Activated CD4-positive, CD25-positive, alpha-beta regulatory T cell treated with anti-CD3 and anti-CD28 coated beads, Interleukin-2, amount 50 U/mL, for 24 hours (primary cell): Measurements from ENCODE around the gene SLC16A11.
A peak's percentile ranks its signal among the peaks of the same experiment; 100 is the strongest.

Experiments
- ATAC-seq, 2 donors: fragments of 150-1000 bp; cut with Tn5 transposase; one replicate each; pipeline ENCODE4 v1.10.0; 2021; ENCODE audit warnings: mild to moderate bottlenecking in 1 of 2, moderate library complexity in 1 of 2

Gene SLC16A11

DNA sequence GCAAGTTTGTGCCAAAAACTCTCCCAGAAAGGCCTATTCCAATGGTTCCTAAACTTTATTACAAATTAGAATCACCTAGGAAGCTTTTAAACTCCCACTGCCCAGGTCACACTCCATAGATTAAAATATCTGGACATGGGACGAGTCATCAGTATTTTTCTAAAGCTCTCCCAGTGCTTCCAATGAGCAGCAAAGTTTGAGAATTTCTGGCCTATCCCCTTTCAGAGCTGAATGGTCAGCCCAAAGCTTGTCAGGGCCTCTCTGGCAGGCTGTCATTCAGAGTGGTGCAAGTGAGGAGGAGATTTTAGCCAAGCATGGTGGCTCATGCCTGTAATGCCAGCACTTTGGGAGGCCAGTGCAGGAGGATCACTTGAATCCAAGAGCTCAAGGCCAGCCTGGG is 18.6 kb downstream of the SLC16A11 start:
- no peak for ATAC-seq

DNA sequence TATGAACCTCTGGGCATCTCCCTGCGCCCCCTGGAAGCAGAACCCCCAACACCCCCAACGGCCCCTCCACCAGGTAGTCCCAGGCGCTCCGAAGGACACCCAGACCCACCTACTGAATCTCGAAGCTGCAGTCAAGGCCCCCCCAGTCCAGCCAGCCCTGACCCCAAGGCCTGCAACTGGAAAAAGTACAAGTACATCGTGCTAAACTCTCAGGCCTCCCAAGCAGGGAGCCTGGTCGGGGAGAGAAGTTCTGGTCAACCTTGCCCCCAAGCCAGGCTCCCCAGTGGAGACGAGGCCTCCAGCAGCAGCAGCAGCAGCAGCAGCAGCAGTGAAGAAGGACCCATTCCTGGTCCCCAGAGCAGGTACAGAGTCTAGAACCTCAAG is 19.5 kb downstream of the SLC16A11 start:
- ATAC-seq = no peak

DNA sequence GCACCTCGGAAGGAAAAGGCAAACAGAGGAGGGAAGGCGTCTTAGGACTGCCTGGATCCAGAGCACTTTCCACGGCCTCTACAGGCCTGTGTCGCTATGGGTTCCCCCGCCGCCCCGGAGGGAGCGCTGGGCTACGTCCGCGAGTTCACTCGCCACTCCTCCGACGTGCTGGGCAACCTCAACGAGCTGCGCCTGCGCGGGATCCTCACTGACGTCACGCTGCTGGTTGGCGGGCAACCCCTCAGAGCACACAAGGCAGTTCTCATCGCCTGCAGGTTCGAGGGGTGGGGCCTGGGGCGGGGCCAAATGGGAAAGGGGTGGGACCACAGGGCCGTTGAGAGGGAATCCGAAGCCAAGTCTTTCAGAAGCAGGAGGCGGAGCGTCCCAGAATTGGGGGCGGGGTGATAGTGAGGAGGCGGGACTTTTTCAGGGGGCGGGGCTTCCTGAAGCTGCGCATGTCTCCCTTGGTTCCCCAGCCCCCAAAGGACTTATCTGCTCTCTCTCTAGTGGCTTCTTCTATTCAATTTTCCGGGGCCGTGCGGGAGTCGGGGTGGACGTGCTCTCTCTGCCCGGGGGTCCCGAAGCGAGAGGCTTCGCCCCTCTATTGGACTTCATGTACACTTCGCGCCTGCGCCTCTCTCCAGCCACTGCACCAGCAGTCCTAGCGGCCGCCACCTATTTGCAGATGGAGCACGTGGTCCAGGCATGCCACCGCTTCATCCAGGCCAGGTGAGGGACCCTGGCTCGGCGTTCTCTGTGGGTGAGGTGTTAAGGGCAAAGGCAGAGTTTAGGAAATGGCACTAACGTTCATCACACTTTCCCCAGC is 20.1 kb downstream of the SLC16A11 start:
- peak; percentile 74 to 75 for ATAC-seq

GRCh38 chr17:7022781-7023571 is 20.9 kb downstream of the SLC16A11 start, which contains the start of gene BCL6B:
BCL6B (plus strand) TSS chr17:7023050; CDS start chr17:7023672, 622 bp downstream.
- no peak for ATAC-seq

DNA sequence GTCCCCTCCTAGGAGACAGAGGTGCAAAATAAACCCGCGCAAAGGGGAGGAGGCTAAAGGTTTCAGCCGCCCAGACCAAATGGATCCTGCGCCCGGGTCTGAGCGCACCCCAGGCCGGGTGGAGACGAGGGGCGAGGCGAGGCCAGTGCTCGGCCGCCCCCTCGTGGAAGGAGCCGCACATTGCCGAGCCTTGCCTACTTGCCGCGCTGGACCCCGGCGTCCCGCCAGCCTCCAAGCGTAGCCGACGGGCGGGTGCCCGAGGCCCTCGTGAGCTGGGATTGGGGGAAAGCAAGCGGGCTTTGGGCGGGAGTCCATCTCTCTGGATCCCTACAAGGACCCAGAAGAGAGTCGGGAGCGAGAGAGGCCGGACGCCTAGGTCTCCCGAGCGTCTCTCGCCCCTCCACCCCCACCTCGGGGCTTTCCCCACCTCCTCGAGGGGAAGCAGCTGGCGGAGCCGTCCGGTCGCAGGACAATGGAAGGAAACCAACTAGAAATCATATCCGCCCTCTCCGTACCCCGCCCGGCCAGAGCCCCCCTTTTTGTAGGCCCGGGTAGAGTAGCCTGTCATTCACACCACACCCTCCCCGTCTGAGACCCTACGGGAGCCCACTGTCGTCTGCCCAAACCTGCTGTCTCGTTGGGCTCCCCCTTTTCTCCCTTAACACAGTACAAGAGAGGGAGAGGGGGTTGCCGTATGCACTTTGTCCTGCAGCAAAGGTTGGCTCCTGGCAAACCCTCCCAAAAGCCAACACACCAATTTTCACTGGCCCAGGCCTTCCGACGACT is 21.7 kb downstream of the SLC16A11 start:
- peak; percentile 77 to 85 for ATAC-seq

DNA sequence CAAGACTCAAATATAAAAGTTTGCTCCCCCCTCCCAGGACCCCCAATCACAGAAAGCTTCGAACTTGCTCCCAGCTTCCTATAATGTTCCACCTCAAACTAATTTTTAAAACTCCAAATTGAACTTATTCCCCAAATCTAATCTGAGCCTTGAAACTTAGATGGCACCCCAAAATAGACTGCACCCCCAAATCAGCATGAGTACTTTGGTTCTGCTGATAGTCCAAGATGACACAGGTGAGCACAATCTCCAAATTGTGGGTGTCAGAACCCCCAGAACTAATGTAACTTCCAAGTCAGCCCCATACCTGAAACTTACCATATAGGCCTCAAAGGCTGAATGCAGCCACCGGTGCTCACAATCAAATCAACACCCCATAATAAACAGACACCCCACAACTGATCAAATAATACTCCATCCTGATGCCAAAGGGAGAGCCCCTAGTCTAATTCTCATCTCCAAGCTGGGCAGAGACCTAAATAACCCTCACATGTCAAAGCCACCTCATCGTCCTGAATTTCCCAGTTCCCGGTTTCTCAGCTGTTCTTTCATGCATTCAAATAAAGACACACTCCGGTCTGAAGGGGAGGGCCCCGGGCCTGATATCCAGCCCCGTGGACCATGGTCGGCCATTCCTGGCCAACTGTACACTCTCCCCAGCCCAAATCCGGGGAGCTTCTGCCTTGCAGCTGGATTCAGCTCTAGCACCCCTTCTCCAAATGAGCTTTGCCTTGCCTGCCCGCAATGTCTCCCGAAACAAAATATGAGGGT is 22.8 kb downstream of the SLC16A11 start:
- no peak for ATAC-seq

- no peak for ATAC-seq
Observed at GRCh38 chr17:7019839-7020519, 23.9 kb downstream of the SLC16A11 start.

DNA sequence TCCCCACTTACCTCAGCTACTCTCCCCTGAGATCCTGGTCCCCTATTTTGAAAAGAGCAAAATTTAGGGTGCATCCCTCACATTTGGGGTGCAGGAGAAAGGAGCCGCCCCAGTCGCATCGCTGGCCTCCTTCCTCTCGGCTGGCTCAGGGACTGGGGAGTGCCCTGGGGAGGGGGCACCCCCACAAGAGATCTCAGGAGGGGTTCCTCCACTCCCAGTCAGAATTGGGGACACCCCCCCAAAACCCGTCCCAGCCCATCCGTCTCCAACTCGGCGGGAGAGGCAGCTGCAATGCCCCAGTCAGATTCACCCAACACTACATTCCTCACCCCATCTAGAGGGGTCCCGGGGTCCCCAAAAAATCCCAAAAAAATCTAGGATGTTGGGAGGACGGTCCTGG is 24.5 kb downstream of the SLC16A11 start:
- ATAC-seq = no peak

- ATAC-seq = no peak
Observed at GRCh38 chr17:7018331-7018964, 25.4 kb downstream of the SLC16A11 start.

GRCh38 chr17:7017827-7018200 is 26.1 kb downstream of the SLC16A11 start:
- no peak for ATAC-seq

- no peak for ATAC-seq
Observed at GRCh38 chr17:7016886-7017826, 26.7 kb downstream of the SLC16A11 start.

DNA sequence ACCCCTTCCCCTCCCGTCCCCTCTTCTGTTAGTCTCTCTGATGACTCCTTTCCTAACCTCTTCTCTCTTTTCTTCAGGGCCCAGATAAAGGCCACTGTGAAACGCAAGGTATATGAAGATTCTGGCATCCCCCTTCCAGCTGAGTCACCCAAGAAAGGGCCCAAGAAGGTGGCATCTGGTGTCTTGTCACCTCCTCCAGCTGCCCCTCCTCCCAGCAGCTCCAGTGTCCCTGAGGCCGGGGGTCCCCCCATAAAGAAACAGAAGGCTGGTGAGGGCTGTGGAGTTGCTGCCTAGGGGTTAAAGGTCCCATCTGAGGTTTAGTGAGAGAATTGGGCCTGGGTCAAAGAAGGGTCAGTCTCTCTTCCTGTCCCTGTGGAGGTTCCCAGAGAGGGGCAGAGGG is 27.5 kb downstream of the SLC16A11 start:
- no peak for ATAC-seq

DNA sequence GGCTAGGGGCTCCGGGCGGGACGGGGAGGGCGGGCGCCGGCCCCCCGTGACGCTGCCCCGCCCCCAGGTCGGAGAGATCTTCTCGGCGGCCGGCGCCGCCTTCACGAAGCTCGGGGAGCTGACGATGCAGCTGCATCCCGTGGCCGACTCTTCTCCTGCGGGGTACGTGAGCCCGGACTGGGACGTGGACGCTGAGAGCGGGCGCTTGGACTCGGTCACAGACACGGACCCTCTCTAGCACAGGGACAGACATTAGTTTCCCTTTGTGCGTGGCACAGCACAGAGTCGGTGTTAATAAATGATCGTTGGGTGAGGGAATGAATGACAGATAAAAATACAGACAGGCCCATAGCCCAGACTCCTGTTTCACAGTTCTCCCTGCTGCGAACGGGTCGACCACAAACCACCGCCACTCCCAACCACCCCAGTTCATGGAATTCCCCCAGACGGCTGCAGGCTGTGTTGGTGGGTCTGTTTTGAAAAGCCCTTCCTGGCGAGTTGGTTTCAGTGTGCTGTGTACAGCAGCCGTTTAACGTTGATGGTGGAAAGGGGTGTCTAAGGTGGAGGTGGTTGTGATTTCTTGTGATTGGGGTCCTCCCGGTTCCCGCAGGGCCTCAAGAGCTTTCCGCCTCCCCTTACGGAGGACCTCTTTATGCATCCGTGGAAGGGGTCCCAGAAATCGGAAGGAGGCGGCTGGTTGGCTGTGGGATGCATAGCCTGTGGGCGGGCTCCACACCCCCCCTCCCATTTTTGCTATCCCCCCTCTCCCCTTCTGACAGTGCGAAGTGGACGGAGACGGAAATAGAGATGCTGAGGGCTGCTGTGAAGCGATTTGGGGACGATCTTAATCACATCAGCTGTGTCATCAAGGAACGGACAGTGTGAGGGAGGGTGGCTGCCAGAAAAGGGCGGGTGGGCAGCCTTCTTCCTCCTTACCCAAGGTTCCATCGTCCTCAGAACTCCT is 28.6 kb downstream of the SLC16A11 start:
- peak; percentile 11 to 16 for ATAC-seq

DNA sequence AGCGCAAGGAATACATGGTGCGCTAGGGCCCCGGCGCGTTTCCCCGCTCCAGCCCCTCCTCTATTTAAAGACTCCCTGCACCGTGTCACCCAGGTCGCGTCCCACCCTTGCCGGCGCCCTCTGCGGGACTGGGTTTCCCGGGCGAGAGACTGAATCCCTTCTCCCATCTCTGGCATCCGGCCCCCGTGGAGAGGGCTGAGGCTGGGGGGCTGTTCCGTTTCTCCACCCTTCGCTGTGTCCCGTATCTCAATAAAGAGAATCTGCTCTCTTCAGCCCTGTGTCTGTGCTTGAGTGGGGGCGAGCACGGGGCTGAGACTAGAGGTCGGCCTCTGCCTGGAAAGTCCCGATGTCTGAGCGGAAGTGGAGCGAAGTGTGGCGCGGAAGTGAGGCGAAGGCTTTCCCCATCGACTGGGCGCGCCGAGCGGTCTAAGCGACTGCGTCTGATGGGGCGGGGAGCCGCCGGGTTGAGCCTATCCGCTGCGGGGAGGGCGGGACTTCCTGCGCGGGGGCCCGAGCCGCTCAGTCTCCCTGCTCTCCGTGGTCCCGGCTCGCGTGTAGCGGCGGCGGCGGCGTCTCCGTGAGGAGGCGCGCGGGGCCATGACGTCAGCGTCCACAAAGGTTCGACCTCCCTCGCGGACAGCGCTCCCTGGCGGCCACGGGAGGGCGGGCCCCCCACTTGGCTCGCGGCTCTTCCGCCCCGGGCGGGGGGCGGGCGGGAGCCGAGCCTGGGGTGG is 29.5 kb downstream of the SLC16A11 start:
- peak; percentile 88 to 91 for ATAC-seq

- no peak for ATAC-seq
Observed at GRCh38 chr17:7011942-7012254, 32.0 kb downstream of the SLC16A11 start.

- ATAC-seq = no peak
Observed at GRCh38 chr17:7011415-7011814, 32.5 kb downstream of the SLC16A11 start.

DNA sequence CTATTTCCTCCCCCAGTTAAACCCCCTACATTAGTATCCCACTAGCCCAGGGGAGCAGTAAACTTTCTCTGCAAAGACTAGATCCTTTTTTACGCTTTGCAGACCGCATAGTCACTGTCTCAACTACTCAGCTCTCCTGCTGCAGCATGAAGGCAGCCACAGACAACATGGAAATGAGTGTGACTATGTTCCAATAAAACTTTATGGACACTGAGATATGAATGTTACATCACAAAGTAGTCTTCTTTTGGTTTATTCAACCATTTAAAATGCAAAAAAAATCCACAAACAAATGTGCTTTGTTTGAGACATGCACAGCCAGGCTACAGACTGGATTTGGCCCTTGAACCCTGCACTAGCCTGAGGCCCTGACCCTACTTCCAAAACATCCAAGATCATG is 33.4 kb downstream of the SLC16A11 start:
- ATAC-seq = no peak

DNA sequence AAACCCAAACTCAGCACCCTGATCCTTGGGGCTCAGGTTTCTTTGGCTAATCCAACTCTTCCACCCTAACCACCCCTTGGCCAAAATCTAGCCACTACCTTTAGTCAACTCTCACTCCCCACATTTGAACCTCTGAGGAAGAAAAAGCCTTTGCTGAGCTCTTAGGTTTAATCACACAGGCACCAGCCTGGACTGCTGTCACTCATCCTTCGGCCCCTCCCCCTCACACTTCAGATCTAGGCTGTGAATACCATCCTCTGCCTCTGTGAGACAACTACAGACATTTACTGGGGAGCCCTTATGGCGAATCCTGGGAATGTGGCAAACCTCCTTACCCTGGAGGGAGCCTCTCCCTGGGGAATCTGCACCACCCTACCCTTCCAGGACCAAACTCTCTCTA is 36.7 kb downstream of the SLC16A11 start:
- ATAC-seq = no peak
